Measurements from ENCODE around the gene MYBPC3.

Gene MYBPC3

DNA sequence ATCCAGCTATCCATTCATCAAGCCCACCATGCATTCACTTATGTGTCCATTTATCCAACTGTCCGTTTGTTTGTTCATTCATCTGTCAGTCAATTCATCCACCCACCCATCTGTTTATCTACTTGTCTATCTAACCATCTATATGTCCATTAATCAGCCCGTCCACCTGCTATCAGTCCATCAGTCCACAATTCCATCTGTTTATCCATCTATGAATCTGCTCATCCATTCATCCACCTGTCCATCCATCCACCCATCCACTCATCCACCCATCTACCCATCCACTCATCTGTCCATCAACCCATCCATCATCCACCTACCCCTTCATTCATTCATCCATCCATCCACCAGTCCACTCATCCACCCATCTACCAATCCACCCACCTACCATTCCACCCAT is 26.8 kb upstream of the MYBPC3 start:
- H3K36me3 ChIP-seq (ENCODE audit: control insufficient read depth, insufficient read depth, low read length), result peaks cover 6% of the 10 kb centered on the region
- no peak overlapping the region for H3K4me3 ChIP-seq (replicated peaks; ENCODE audit: low read depth, low read length)
- DNase-seq (ENCODE audit: extremely low read depth, insufficient read length), result no peak
- TF ChIP-seq, protein P1, sequence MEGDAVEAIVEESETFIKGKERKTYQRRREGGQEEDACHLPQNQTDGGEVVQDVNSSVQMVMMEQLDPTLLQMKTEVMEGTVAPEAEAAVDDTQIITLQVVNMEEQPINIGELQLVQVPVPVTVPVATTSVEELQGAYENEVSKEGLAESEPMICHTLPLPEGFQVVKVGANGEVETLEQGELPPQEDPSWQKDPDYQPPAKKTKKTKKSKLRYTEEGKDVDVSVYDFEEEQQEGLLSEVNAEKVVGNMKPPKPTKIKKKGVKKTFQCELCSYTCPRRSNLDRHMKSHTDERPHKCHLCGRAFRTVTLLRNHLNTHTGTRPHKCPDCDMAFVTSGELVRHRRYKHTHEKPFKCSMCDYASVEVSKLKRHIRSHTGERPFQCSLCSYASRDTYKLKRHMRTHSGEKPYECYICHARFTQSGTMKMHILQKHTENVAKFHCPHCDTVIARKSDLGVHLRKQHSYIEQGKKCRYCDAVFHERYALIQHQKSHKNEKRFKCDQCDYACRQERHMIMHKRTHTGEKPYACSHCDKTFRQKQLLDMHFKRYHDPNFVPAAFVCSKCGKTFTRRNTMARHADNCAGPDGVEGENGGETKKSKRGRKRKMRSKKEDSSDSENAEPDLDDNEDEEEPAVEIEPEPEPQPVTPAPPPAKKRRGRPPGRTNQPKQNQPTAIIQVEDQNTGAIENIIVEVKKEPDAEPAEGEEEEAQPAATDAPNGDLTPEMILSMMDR (IDR thresholded peaks at IDR 0.05; ENCODE audit: insufficient read depth, low read length, poor library complexity, severe bottlenecking), result no peak
- H3K27me3 ChIP-seq (replicated peaks; ENCODE audit: control insufficient read depth, insufficient read depth, low read length), result no peaks in the 10 kb centered on the region

DNA sequence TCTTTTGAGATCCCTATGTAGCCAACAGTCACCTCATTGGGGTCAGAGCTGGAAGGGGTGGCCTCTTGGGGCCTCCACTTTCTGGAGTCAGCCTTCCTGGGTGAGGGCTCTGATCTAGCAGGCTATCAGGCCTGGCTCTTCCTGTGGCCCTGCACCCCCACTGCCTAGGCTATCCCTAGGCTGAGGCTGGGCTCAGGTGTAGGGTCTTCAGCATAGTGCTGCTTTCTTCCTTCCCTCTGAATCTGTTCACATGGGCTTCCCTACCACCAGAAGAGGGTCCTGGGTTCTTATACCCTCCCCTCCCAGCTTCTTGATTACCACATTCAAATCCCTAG is 26.3 kb upstream of the MYBPC3 start:
- peak overlapping the region; percentile 82 for H3K4me3 ChIP-seq (replicated peaks; ENCODE audit: low read depth, low read length)

DNA sequence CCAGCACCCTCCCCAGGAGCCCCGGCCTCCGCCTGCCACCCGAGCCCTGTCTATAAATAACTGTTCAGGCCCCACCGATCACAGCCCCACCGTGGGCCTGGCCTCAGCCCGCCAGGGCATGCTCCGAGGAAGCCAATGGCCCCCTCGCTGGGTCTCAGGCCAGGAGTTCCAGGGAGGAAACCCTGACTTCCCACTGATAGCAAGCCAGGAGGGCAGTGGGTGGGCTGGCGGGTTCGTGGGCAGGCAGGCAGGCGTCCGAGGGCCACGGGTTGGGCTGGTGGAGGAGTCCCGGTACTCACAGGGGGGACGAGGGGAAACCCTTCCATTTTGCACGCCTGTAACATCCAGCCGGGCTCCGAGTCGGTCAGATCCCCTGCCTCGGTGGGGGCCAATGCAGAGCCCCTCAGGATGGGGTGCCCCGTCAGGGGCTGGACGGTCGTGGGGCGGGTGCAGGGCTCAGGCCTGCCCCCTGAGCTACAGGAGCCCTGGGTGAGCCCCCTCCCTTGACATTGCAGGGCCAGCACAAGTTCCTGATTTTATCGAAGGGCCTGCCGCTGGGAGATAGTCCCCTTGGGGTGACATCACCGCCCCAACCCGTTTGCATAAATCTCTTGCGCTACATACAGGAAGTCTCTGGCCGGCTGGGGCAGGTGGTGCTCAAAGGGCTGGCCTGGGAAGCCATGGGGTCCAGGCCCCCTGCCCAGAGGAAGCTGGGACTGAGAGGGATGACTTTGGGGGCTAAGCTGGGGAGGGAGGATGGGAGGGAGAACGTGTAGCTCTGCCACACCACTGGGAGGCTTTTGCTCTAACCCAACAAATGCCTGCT is 25.7 kb upstream of the MYBPC3 start, which contains the start of gene SPI1:
Gene SPI1 (minus strand): TSS at position 538 of the 826 bp plus-strand sequence. CDS start 194 bp downstream, at position 344.
- H3K36me3 ChIP-seq (ENCODE audit: control insufficient read depth, insufficient read depth, low read length), result peaks cover 6% of the 10 kb centered on the region
- peak; percentile 82 for DNase-seq (ENCODE audit: extremely low read depth, insufficient read length)
- H3K4me3 ChIP-seq (replicated peaks; ENCODE audit: low read depth, low read length), result peak within 1 kb of the TSS; percentile 82
- TF ChIP-seq, protein P1 (IDR thresholded peaks at IDR 0.05; ENCODE audit: insufficient read depth, low read length, poor library complexity, severe bottlenecking), result no peak
- no peaks in the 10 kb centered on the region for H3K27me3 ChIP-seq (replicated peaks; ENCODE audit: control insufficient read depth, insufficient read depth, low read length)

More for the DNA sequence above, 26.3 kb upstream of the MYBPC3 start:
- Histone ChIP-seq H3K36me3 (ENCODE audit: control insufficient read depth, insufficient read depth, low read length) (peaks cover 6% of the 10 kb centered on the region), H3K27me3 (replicated peaks; ENCODE audit: control insufficient read depth, insufficient read depth, low read length) (no peaks in the 10 kb centered on the region)
- no peak for DNase-seq (ENCODE audit: extremely low read depth, insufficient read length)
- TF ChIP-seq, protein P1 (IDR thresholded peaks at IDR 0.05; ENCODE audit: insufficient read depth, low read length, poor library complexity, severe bottlenecking), result no peak

DNA sequence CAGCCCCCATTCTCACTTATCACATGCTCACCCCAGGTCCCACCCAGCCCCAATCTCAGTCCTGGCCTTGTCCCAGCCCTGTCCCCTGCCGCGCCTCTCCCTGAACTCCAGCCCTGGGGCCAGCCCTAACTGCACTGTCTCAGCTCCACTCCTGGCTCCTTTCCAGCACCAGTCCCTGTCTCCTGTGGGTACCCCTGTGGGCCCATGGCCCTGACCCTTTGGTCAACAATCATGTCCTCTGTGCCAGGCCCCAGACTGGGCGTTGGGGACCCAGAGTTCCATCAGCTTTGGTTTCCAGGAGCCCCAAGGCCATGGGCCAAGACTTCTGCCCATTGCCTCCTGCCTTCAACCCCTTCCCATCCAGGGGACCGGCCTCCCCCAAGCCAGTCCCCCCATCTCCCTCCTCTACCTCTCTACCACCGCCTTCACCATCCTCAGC is 25.1 kb upstream of the MYBPC3 start:
- Histone ChIP-seq H3K36me3 (ENCODE audit: control insufficient read depth, insufficient read depth, low read length) (peaks cover 6% of the 10 kb centered on the region), H3K4me3 (replicated peaks; ENCODE audit: low read depth, low read length) (peak overlapping the region; percentile 82), H3K27me3 (replicated peaks; ENCODE audit: control insufficient read depth, insufficient read depth, low read length) (no peaks in the 10 kb centered on the region)
- TF ChIP-seq, protein P1 (IDR thresholded peaks at IDR 0.05; ENCODE audit: insufficient read depth, low read length, poor library complexity, severe bottlenecking), result no peak
- no peak for DNase-seq (ENCODE audit: extremely low read depth, insufficient read length)

DNA sequence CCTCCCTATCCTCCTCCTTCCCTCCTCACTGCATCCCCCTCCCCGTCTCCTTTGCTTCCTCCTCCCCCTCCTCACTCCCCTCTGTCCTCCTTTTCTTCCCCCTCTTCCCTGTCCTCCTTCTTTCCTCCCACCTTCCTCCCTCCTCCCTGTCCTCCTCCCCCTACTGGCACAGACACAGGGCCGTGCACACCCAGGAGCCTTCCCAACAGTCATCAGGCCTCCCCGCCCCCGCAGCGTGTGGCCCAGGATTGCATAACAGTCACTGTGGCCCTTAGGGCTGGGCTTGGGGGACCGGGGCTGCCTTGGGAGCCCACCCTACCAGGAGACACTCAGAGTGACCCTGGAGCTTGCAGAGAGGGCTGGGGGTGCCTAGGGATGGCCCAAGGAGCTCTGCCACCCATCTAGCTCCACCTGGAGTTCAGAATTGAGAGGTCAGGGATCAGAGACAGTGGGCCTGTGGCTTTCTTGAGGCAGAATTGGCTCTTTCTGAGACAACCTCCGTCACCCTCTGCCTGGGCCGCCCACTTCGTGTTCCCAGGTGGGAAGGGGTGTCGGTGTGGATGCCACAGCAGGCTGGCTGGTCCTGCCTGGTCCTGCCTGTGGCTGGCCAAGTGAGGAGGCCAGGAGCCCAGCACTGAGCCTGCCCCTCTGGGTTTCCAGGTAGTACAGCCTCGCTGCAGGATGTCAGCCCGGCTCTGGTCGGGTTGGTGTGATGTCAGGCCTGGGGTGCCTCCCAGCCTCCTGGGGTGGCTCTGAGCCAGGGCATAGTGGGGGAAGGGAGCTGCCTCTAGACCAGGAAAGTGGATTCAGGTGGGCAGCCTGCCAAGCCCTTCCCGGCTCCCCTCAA is 24.2 kb upstream of the MYBPC3 start:
- no peaks in the 10 kb centered on the region for H3K27me3 ChIP-seq (replicated peaks; ENCODE audit: control insufficient read depth, insufficient read depth, low read length)
- H3K36me3 ChIP-seq (ENCODE audit: control insufficient read depth, insufficient read depth, low read length), result peaks cover 8% of the 10 kb centered on the region
- H3K4me3 ChIP-seq (replicated peaks; ENCODE audit: low read depth, low read length), result peak overlapping the region; percentile 82
- DNase-seq (ENCODE audit: extremely low read depth, insufficient read length), result peak; percentile 51
- TF ChIP-seq, protein P1 (IDR thresholded peaks at IDR 0.05; ENCODE audit: insufficient read depth, low read length, poor library complexity, severe bottlenecking), result no peak
